NK-92 (cell line): ENCODE measurements around the gene AKR1B15.
"Not testable (repeated sequence)": the region's sequence is repeated elsewhere in the genome, so short reads cannot be mapped to it uniquely, and the experiment has no call there.

Experiments
- DNase-seq: peaks from one replicate; lab custom pipeline; 2025; ENCODE audit not compliant: unreplicated experiment; lab: John Stamatoyannopoulos, UW

Gene AKR1B15

DNA sequence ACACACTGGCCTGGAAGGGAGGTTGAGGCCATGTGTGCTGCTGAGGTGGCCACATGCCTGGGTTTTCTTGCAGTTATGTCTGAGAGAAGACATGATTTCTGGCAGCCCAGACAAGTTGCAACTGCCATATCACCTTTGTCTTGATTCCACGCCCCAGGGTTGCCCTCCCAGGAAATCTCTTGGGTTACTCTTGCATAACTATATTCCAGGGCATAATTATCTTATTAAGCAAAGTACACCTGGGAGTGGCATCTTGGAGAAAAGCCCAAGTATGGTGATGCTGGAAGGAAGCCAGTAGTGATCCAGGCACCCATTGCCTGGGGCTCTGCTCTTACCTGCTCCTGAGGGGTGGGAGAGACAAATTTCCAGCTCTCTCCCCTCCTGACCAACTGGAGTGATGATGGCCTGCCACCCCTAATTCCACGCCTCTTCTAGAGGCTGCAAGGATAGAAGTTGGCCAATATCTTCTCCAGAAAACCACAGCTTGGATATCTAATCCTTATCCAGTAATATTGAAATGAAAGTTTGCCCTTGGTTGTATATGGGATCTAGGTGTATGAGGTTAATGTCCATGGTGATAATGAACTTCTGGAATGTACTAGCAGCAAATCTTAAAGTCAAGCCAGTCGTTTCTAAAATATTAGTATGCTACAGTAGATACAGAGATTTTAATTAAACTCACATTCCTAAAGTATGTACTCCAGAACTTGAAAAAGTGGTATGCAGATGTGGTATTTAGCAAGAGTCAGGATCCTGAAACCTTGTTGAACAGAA is 16.5 kb upstream of the AKR1B15 start:
- DNase-seq = no peak

GRCh38 chr7:134532954-134533218 is 16.0 kb upstream of the AKR1B15 start:
- DNase-seq = no peak

DNA sequence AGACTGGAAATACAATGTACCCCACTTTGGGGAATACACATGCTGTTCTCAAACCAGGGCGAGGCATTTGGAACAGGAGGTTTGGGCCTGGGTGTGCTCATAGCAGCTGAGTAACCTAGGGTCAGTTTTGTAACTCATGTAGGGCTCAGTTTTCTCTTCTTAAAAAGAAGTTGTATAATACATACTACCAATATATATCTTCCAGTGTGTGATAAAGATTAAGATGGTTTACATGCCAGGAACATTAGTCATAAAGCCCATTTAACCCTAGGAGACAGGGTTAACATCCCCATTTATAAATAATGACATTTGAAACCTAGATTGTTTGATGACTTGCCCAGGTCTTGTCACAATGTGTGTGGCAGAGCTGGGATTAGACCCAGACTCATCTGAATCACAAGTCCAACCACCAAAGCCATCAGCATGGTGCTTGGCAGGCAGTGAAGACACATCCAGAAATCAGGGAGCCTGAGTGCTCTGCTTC is 15.6 kb upstream of the AKR1B15 start:
- no peak for DNase-seq

GRCh38 chr7:134534633-134535032 is 14.3 kb upstream of the AKR1B15 start:
- DNase-seq = no peak

- DNase-seq = no peak
Observed at GRCh38 chr7:134535272-134535918, 13.5 kb upstream of the AKR1B15 start.

DNA sequence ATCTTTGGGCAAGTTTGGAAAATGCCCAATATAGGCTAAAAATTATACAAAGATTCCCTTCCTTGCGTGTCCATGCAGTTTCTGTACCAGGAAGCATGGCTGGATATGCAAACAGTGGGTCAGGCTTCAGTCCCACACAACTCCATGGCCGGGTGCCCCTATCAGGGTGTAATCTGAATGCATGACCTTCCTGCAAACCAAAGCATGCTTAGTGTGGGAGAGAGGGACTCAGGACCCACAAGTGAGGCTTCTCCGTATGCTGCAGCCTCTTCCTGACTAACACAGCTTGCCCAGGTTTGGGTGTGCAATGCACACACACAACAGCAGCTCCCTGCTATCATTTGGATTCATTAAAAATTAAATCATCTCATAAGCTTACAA is 13.0 kb upstream of the AKR1B15 start:
- no peak for DNase-seq

DNA sequence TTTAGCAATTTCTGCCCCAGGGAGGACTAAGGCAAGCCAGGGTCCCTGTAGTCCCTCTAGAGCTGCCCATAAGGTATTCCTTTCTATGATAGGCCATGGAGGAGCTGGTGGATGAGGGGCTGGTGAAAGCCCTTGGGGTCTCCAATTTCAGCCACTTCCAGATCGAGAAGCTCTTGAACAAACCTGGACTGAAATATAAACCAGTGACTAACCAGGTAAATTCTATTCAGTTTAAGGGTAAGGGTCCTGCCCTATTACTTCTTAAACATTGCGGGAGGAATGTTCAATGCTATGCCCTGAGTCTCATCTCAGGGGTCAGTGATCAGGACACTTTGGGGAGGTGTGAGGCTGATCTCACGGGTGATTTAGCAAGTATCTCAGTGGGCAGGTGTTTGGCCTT is 12.4 kb upstream of the AKR1B15 start:
- DNase-seq = not testable (repeated sequence)

- not testable (repeated sequence) for DNase-seq
Observed at GRCh38 chr7:134537273-134537781, 11.6 kb upstream of the AKR1B15 start.

DNA sequence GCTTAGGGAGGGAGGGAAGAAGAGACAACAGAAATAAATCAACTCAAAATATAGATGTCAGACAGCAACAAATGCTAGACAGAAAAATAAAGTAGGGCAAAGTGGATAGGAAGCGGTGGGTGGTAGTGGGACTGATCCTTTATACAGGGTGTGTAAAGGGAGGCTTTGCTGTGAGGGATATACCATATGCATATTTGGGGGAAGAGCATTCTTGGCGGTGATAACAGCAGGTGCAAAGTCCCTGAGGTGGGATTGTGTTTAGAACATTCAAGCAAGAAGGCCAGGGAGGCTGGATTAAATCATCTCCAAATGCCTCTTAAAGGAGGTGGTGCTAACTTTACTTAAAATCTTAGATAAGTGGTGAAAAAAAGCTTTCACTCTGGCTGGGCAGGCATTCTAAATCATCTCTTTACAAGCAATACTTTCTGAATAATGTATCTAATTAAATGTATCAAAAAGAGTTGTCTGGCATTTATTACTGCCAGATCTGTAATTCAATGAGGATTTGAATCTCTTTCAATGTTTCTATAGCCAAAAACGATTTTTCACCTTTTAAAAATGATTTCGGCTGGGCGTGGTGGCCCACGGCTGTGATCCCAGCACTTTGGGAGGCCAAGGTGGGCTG is 9.4 kb upstream of the AKR1B15 start:
- DNase-seq = no peak

- not testable (repeated sequence) for DNase-seq
Observed at GRCh38 chr7:134541501-134542194, 7.3 kb upstream of the AKR1B15 start.

DNA sequence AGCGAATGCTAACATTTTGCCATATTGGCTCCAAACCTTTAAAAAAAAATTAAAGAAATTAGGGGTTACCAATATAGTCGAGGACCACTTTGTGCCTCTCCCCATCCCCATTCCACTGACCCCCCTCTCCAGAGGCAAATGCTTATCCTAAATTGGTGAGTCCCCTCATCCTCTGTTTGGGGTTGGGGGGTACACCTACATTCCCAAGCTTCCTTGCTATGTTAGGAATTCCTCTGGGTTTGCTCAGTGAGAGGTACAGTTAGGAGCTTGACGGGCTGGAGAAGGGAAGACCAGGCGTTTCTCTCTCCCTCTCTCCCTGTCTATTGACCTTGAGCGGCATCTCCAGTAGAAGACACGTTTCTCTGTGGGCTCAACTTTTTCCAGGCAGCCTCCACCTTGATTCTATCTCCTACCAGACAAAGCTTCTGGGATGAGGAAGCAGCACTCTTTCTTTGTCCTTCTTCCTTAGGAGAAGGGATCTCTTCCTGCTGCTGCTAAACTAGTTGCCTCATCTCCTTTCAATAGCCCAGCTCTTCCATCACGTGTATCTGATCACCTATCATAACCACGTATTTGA is 6.6 kb upstream of the AKR1B15 start:
- no peak for DNase-seq

- DNase-seq = no peak
Observed at GRCh38 chr7:134545380-134545779, 3.5 kb upstream of the AKR1B15 start.

GRCh38 chr7:134545918-134546317 is 3.0 kb upstream of the AKR1B15 start:
- no peak for DNase-seq

DNA sequence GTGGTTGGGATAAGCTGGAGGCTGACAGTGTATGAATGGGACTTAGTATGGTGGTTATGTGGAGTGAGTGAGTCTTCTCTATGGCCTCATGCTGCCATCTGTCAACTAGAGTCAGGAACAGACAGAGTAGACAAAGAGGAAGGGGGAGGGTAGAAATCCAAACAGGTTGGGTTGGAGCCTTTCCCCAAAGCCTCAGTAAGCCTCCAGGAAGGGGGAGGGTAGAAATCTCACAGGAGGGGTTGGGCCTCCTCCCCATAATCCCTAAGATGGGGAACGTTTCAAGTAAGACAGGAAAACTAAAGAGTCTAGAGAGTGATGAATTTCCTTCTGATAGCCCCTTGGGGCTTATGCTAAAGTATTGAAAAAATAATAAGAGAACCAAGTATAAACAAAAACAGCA is 2.0 kb upstream of the AKR1B15 start:
- no peak for DNase-seq

DNA sequence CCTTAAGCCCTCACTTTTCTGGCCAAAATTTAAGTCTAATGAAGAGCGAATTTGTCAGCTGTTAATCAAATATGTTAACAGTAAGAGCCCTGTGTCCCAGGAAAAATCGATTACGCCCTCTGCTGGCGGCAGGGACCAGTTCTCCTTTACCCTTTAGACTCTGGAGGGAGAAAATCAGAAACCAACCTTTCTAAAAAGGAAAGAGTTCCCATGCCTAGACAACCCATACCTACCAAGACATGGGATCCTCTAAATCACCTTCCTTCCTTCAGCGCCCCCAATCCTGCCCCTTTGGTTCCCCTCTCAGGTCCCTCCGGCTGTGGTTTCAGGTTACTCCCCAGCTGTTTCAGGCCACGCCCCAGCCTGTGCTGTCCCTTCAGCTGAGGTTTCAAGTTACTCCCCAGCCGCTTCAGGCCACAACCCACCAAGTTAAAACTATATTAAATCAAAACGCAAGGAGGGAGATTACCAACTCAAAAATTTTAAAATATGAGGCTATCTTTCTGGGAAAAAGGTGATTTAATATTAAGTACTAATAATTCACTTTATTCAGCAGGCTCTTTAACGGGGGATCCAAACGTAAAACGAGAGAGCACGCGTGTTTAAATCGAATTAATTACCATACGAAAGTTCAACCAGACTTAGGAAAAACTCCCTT is 1.4 kb upstream of the AKR1B15 start:
- DNase-seq = no peak

- DNase-seq = no peak
Observed at GRCh38 chr7:134549366-134549765, 456 bp downstream of the AKR1B15 start.

DNA sequence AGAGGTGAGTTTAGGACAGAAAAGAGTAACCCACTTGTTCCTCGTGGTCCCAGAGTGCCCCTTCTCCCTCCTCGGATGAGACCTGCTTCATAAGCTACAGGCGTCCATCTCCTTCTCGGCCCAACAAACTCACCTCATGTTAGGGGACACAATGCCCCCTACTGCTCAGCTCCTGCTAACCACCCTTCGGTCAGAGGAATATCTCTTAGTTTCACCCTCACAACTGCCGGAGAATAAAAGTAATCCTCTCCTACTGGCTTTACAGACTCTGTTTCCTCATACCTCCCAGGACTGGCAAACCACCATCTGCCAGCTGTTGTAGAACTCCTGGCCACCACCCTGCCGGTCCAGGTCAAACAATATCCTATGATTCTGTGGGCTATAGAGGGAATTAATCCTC is 3.2 kb downstream of the AKR1B15 start:
- no peak for DNase-seq

DNA sequence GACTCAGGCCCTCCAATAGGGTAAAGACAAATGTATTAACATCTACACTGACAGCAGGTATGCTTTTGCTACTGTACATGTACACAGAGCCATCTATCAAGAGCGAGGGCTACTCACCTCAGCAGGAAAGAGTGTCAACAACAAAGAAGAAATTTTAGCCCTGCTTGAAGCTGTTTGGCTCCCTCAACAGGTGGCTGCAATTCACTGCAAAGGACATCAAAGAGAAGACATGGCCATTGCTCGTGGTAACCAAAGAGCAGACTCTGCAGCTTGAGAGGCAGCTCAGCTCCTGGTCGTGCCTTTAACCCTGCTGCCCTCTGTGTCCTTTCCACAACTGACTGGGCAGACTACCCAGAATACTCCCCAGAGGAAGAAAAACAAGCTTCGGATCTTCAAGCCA is 5.1 kb downstream of the AKR1B15 start:
- DNase-seq = no peak

DNA sequence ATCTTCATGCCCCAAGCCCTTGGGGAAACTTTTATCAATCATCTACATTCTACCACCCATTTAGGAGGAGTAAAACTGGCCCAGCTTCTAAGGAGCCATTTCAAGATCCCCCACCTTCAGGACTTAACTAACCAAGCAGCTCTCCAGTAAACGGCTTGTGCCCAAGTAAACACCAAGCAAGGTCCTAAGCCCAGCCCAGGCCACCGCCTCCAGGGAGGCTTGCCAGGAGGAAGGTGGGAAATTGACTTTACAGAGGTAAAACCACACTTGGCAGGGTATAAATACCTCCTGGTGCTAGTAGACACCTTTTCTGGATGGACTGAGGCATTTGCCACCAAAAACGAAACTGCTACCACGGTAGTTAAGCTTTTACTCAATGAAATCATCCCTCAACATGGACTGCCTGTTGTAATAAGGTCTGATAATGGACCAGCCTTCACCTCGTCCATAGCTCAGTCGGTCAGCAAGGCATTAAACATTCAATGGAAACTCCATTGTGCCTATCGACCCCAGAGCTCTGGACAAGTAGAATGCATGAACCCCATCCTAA is 5.6 kb downstream of the AKR1B15 start:
- DNase-seq = no peak

GRCh38 chr7:134557391-134557790 is 8.5 kb downstream of the AKR1B15 start:
- DNase-seq = no peak
